Stimulated activated CD8-positive, alpha-beta memory T cell treated with anti-CD3 and anti-CD28 coated beads, Interleukin-7, amount 100 ng/mL, for 24 hours (primary cell): ENCODE data around the gene FST.

ENCODE experiments used
- DNase-seq: peaks from one replicate; pipeline ENCODE4 v3.0.0-alpha.2; 2020; ENCODE audit warnings: low read depth

The FST gene

GRCh38 chr5:53475320-53475719 lies 5.1 kb upstream of the FST start:
- no peak for DNase-seq

- DNase-seq: no peak
Observed at GRCh38 chr5:53476019-53476418, 4.4 kb upstream of the FST start.

DNA sequence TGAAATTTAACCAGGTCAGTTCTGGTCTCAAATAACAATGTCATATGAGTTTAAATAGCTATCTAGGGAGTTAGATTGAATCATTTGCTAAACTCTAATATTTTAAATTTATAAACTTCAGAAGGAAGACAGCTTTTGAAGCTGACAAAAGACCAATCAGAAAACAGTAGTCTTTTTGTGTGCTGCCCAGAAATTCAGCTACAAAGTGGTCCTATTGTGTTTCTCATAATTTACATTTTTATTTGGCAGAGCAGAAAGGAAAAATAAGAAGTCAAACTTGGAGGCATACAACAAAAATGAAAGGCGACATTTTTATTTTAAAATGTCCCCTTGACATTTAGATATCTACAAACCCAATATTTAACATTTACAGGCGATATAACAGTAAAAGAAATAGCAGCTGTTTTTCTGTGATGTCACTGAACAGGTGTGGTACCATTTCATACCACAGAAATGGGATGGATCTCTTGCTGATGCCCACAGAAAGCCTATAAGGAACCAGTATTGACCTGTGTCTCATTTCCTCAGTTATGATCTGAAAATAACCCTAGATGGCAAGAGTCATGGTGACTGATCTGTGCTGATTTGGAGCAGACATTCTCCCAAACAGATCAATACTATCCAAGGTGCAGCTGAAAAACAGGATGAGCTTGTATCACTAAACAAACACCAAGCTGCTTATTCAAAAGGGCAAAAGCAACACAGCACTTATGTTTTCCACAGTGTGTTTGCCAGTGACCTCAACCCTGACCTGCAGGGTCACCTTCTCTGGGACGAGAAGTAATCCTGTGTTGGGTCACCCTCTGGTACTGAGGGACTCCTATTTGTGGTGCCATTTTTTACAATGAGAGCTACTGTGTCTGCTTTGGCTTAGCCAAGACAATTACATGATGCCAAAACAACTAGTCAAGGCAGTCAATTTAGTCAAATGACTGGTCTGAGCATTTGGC lies 3.6 kb upstream of the FST start:
- no peak for DNase-seq

DNA sequence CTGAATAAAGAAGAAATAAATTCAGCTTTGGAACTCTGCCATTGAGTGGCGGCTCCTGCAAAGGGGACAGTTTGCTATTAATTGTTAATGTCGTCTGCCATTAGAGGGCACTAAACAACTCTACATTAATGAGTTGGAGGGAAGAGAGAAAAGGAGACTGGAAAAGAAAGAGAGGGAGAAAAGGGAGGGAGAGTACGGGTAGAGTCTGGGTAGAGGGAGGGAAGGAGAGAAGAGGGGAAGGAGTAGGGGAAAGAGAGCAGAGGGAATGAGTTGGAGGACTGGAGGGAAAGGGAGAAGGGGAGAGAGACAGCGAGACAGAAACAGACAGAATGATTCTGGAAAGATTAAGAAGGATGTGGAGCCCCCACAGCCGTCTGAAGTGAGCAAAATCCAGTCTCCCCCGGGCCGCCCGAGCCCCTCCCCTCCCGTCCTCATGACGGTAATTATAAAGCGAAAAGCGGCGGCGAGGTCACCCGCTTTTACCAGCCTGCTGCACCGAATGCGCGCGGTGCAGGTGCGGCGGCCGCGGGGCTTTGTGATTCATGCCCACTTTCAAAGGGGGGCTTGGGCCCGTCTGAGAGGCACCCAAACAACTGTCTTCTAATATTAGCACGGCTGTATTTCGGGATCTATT lies 1.9 kb upstream of the FST start:
- no peak for DNase-seq

- DNase-seq: no peak
Observed at GRCh38 chr5:53479045-53479589, 1.3 kb upstream of the FST start.

DNA sequence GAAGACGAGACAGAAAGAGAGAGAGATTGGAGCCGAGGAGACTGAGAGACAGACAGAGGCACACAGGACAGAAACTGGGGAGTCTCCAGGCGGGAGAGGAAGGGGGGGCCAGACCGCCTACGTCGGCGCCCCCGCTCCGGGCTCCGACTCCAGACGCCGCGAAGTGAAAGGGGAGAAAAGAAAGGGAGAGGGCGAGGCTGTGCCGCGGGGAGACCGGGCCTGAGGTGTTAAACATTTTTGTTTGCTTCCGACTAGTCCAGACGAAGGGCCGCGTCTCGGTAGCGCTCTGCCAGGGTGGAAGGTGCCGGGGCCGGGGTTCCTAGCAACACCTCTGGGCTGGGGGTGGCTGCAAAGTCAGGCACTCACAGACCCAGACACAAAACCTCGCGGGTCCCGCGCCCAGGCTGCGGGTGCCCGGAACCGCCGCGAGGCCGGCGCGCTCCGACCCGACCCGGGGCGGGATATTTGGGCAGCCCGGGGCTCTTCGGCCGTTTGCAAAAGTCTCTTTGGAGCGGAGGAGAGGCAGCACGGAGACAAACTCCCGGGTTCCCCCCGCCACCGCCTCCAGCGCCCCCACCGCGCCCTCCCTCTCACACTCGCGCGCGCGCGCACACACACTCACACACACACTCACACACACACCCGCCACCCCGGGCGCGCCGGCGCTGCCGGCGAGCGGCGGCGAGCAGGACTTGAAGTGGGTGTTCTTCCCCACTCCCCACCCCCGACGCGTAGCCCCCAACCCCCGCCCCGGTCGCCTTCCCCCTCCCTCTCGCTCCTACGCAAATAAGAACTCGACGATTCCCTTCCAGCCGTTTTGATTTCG lies 626 bp upstream of the FST start:
- no peak for DNase-seq

DNA sequence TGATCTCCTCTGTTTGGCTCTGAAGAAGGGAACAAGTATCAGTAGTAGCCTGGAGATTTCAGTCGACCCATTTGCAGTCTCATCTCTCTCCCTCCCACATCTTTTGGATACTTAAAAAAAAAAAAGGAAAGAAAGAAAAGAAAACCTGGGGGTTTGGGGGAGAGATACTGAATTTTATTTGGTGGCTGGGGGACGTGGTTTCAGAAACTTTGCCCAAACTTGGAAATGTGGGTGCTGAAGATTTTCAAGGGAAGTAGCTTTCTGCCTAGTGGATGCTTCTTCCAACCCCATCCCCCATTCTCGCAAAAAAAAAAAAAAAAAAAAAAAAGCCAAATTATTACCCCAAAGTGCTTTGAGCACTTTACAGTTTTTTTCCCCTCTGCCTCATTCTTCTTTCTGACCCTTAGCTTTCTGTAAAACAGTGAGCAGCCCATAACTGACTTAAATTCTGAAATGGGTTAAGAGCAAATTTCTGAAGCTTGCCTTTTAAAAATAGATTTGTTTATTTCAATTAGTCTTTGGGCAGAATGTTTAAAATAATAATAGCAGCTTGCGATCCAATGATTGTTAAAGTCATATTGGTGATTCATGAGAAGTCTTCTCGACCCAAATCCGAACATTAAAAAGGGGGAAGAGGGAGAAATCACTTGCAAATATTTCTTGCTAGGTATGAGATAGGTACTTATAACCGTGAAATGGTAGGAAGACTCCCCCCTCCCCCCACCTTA lies 894 bp downstream of the FST start:
- DNase-seq: no peak

GRCh38 chr5:53481887-53482716 lies 1.7 kb downstream of the FST start:
- peak; percentile 29 for DNase-seq

- no peak for DNase-seq
Observed at GRCh38 chr5:53482717-53483638, 2.5 kb downstream of the FST start.

- DNase-seq: no peak
Observed at GRCh38 chr5:53487436-53487835, 7.0 kb downstream of the FST start.

DNA sequence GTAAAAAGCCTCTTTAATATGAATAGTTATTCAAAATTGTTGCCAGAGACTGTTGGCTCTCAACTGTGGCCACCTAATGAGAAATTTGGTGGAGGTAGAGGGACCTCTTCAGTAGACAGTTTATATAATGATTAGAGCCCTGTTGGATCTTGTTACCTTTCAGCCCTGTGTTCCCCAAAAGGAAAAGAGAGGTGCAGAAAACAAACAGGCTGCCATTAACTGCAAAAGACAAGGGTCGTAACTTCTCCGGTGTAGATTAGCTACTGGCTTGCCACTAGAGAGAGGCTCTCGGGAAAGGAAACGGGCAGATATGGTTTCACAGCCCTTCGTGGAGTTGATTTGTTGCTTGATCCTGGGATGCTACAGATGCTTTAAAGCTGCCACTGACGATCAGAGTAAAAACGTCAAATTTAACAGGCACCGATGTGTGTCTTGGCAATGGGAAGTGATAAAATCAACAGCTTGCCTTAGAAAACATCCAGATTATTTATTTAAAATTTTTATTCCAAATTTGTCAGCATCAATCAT lies 7.8 kb downstream of the FST start:
- DNase-seq: no peak

DNA sequence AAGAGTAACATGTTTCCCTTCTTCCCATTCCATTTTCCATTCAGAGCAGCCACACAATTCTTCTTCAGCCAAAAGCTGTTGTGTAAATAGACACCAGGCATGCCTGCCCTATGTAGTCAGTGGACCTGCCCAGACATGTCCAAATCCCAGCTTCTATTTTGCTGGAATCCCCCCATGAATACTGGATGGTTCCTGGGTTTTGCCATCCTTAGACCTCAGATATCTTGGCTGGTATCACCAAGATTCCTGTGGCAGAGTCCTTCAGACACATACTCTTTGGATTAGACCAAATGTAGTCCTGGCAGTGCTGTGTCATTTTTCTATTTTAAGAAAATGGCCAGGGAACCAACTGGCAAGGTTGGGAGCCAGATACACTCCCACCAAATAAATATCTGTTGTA lies 10.3 kb downstream of the FST start:
- DNase-seq: no peak

DNA sequence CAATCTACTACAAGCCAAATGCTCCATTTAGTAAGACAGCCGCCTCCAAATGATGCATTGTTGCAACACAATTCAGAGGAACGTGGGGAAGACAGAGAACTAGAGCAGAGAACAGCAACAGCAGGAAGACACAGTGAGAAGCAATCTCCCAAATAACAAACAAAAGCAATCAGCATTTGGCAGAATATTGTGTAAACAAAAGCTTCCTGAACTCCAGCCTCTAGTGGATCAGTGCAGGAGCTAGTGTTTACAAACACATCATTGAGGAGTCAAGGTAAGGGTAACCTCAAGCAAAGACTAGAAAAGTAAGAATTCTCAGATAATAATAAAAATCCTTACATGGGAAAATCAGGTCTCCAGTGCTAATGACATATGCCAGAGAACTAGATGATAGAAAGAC lies 20.6 kb downstream of the FST start:
- no peak for DNase-seq

DNA sequence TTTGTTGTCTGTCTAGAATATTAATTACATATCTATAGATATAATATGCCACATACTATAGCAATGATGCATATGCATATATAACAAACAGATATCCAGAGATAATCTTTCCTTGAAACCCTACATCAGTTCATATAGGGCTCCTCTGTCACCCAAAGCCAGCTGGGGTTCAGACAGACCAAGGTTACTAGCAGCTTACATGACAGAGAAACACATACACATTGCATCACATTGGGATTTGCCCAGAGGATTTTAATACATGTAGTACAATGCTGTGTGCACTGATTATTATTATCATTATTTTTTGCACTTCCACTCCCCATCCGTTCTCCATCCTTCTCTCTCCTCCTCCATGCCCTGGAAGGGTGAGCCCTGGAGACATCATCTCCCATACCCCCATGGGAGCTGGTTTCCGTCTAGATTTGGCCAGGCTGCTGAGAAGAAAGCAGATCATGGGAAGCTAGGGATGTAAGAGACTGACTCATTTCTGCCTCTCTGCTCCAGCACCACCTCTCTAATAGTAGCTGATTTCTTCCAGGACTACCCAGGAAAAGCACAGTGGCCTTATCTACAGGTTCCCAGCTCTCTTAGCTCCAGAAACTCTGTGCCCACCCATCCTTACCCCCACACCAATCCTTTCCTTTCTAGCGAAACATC lies 23.3 kb downstream of the FST start:
- no peak for DNase-seq

- DNase-seq: no peak
Observed at GRCh38 chr5:53507013-53507412, 26.6 kb downstream of the FST start.

GRCh38 chr5:53508125-53508524 lies 27.7 kb downstream of the FST start:
- DNase-seq: no peak

DNA sequence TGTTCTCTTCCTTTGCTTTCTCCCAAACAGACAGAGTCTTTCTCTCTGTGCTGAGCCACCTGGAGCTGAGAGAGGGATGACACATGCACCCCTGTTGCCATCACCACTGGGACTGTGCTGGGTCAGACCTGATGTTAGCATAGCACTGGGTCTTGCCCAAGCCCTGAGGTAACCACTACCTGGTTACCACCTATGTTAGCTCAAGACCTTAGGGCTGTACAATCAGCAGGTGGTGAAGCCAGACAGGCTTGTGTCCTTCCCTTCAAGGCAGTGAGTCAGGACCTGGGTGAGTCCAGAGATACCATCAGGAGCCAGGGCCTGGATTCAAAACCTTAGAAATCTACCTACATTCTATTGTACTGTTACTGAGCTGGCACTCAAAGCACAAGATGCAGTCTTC lies 32.1 kb downstream of the FST start:
- DNase-seq: no peak

GRCh38 chr5:53515988-53516387 lies 35.6 kb downstream of the FST start:
- DNase-seq: no peak

GRCh38 chr5:53520813-53521212 lies 40.4 kb downstream of the FST start:
- DNase-seq: no peak
